ENCODE measurements around the gene EXOC3L4.

DNA sequence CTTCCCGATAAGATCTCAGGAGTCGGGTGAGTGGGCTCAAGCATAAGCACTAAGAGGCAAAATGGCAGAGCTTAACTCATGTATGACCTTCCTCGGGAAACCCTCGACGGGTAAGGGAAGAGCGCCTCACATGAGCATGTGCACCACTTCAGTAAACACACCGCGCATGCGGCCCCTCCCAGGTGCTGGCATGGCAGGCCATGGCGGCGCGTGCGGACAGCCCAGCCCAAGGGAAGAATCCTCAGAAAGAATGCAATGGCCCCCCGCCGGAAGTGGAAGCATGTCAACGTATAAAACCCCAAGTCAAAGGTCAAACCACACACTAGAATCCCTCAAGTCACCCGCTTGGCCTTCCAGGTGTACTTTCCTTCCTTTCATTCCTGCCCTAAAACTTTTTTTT is 22.1 kb downstream of the EXOC3L4 start:
- TF ChIP-seq EP300 (IDR thresholded peaks at IDR 0.05) (no peak), POLR2A (IDR thresholded peaks at IDR 0.05) (no peak)
- TF ChIP-seq, protein P1, sequence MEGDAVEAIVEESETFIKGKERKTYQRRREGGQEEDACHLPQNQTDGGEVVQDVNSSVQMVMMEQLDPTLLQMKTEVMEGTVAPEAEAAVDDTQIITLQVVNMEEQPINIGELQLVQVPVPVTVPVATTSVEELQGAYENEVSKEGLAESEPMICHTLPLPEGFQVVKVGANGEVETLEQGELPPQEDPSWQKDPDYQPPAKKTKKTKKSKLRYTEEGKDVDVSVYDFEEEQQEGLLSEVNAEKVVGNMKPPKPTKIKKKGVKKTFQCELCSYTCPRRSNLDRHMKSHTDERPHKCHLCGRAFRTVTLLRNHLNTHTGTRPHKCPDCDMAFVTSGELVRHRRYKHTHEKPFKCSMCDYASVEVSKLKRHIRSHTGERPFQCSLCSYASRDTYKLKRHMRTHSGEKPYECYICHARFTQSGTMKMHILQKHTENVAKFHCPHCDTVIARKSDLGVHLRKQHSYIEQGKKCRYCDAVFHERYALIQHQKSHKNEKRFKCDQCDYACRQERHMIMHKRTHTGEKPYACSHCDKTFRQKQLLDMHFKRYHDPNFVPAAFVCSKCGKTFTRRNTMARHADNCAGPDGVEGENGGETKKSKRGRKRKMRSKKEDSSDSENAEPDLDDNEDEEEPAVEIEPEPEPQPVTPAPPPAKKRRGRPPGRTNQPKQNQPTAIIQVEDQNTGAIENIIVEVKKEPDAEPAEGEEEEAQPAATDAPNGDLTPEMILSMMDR (IDR thresholded peaks at IDR 0.05), result no peak

All from ovary (tissue), 3 donors.